Measurements from ENCODE around the gene KAT6B.

- TF ChIP-seq CTCF (IDR thresholded peaks at IDR 0.05) = no peak
- no peak for TF ChIP-seq ZFX (IDR thresholded peaks at IDR 0.05; ENCODE audit: borderline replicate concordance)
Measured at GRCh38 chr10:74932648-74933047, 106.2 kb downstream of the KAT6B start.

Measured in 22Rv1 (cell line).